H1 (cell line): ENCODE data around the gene ZNF385C. TPM values are rescaled to one million over a fixed set of nuclear protein-coding genes. Genes with fewer than 3 reads are reported as not detected.

Experiments
- CTCF ChIA-PET: fragments of 300-600 bp; sonication (Branson Sonifier 250); formaldehyde crosslinking; loops from one replicate; lab custom pipeline; 2021; ENCODE audit not compliant: partially characterized antibody; lab: Charles Lee
- POLR2A ChIA-PET: fragments of 300-600 bp; sonication (Branson Sonifier 250); formaldehyde crosslinking; loops from one replicate; lab custom pipeline; 2021; ENCODE audit warnings: inconsistent platforms; ENCODE audit not compliant: partially characterized antibody; lab: Charles Lee
- DNase-seq, 2 experiments: peaks; one replicate each; pipeline versions ENCODE4 v3.0.0 to v3.0.0-alpha.2; 2010 to 2022; ENCODE audit warnings: low spot score in 2 of 2, low read depth in 1 of 2, mixed read lengths in 1 of 2
- FAIRE-seq: peaks from 2 replicates; lab custom pipeline; 2011; peaks lifted over from hg19 to GRCh38; lab: Jason Lieb, UNC
- H2AFZ ChIP-seq: 2 replicates; pipeline ENCODE4 v1.8.1; 2012; ENCODE audit warnings: low read length, inconsistent platforms
- H2AK5ac ChIP-seq: 2 replicates; pipeline ENCODE4 v1.6.1; 2013; ENCODE audit warnings: low read depth, low read length
- H2BK120ac ChIP-seq: replicated peaks from 2 replicates; pipeline ENCODE3; 2013; ENCODE audit warnings: low read depth, low read length, inconsistent platforms
- H2BK12ac ChIP-seq: 2 replicates; pipeline ENCODE4 v1.6.1; 2013; ENCODE audit warnings: low read depth, low read length
- H2BK15ac ChIP-seq: 2 replicates; pipeline ENCODE4 v1.6.1; 2013; ENCODE audit warnings: low read length
- H2BK20ac ChIP-seq: 2 replicates; pipeline ENCODE4 v1.6.1; 2013; ENCODE audit warnings: low read length
- H2BK5ac ChIP-seq: 2 replicates; pipeline ENCODE4 v1.6.1; 2013; ENCODE audit warnings: low read depth, low read length
- H3K14ac ChIP-seq: 2 replicates; pipeline ENCODE4 v1.6.1; 2013; ENCODE audit warnings: inconsistent platforms; ENCODE audit not compliant: insufficient read length
- H3K18ac ChIP-seq: 2 replicates; pipeline ENCODE4 v1.6.1; 2013; ENCODE audit warnings: low read length; ENCODE audit errors: extremely low read depth
- H3K23ac ChIP-seq: 2 replicates; pipeline ENCODE4 v1.6.1; 2013; ENCODE audit warnings: inconsistent platforms; ENCODE audit not compliant: insufficient read length
- H3K23me2 ChIP-seq: 2 replicates; pipeline ENCODE4 v1.6.1; 2013; ENCODE audit warnings: low read depth, low read length
- H3K27ac ChIP-seq: 2 replicates; pipeline ENCODE4 v1.6.1; 2011; ENCODE audit warnings: low read depth, low read length, inconsistent platforms
- H3K27me3 ChIP-seq, 4 experiments: replicated peaks in 1 of 4; 1 replicate in 1 of 4; 2 replicates in 3 of 4; pipeline versions ENCODE4 v1.6.1 to v1.8.1; 2011 to 2013; ENCODE audit warnings: low read length in 3 of 4, mild to moderate bottlenecking in 3 of 4, inconsistent platforms in 2 of 4, mixed read lengths in 2 of 4, moderate library complexity in 1 of 4; ENCODE audit not compliant: control insufficient read depth in 3 of 4, insufficient read depth in 3 of 4; ENCODE audit errors: extremely low read depth in 1 of 4
- H3K36me3 ChIP-seq, 4 experiments: 2 replicates each; pipeline versions ENCODE4 v1.6.1 to v1.8.1; 2011 to 2013; ENCODE audit warnings: mild to moderate bottlenecking in 4 of 4, low read length in 3 of 4, moderate library complexity in 2 of 4, control low read depth in 1 of 4, inconsistent platforms in 1 of 4; ENCODE audit not compliant: insufficient read depth in 4 of 4, control insufficient read depth in 2 of 4
- H3K4ac ChIP-seq: replicated peaks from 2 replicates; pipeline ENCODE3; 2013; ENCODE audit warnings: low read length, low read depth, mixed read lengths, inconsistent platforms; ENCODE audit not compliant: insufficient read length
- H3K4me1 ChIP-seq, 4 experiments: replicated peaks in 1 of 4; 1 replicate in 1 of 4; 2 replicates in 3 of 4; pipeline versions ENCODE4 v1.6.1 to v1.8.1; 2011 to 2013; ENCODE audit warnings: low read length in 3 of 4, inconsistent platforms in 2 of 4, mixed read lengths in 1 of 4; ENCODE audit not compliant: insufficient read depth in 4 of 4, control insufficient read depth in 3 of 4
- H3K4me2 ChIP-seq, 2 experiments: 2 replicates each; pipeline versions ENCODE4 v1.6.1 to v1.8.1; 2011 to 2013; ENCODE audit warnings: low read depth in 2 of 2, low read length in 2 of 2, control low read depth in 1 of 2, inconsistent platforms in 1 of 2, mild to moderate bottlenecking in 1 of 2; ENCODE audit not compliant: insufficient read depth in 1 of 2
- H3K4me3 ChIP-seq, 4 experiments: fragments of 200-600, 300-600 bp in 1 of 4; sonication (generic), shearing (Covaris generic), sonication (Bioruptor Twin) in 1 of 4; 2 replicates each; pipeline versions ENCODE4 v1.5.1 to v1.8.1; 2011 to 2016; ENCODE audit warnings: low read length in 4 of 4, low read depth in 3 of 4, control low read depth in 2 of 4, inconsistent platforms in 2 of 4, mild to moderate bottlenecking in 2 of 4, mixed read lengths in 1 of 4, moderate library complexity in 1 of 4; ENCODE audit not compliant: insufficient read depth in 2 of 4; ENCODE audit errors: extremely low read depth in 1 of 4
- H3K56ac ChIP-seq: replicated peaks from 2 replicates; pipeline ENCODE3; 2013; ENCODE audit warnings: low read depth, mild to moderate bottlenecking, mixed read lengths, low read length, inconsistent platforms; ENCODE audit not compliant: insufficient read length
- H3K79me1 ChIP-seq: 2 replicates; pipeline ENCODE4 v1.6.1; 2013; ENCODE audit warnings: low read depth, low read length, control low read depth
- H3K79me2 ChIP-seq, 2 experiments: 2 replicates each; pipeline versions ENCODE4 v1.6.1 to v1.8.1; 2012 to 2013; ENCODE audit warnings: low read length in 2 of 2, mild to moderate bottlenecking in 2 of 2, inconsistent platforms in 1 of 2; ENCODE audit not compliant: insufficient read depth in 2 of 2, control insufficient read depth in 1 of 2
- H3K9ac ChIP-seq, 4 experiments: replicated peaks in 1 of 4; 1 replicate in 1 of 4; 2 replicates in 3 of 4; pipeline versions ENCODE4 v1.6.1 to v1.8.1; 2011 to 2013; ENCODE audit warnings: low read depth in 3 of 4, low read length in 3 of 4, control low read depth in 2 of 4, mild to moderate bottlenecking in 2 of 4, moderate library complexity in 2 of 4, inconsistent platforms in 1 of 4; ENCODE audit errors: extremely low read depth in 1 of 4
- H3K9me3 ChIP-seq, 2 experiments: 2 replicates each; pipeline versions ENCODE4 v1.6.1 to v1.8.1; 2012 to 2013; ENCODE audit warnings: mild to moderate bottlenecking in 2 of 2, moderate library complexity in 2 of 2, control low read depth in 1 of 2, inconsistent platforms in 1 of 2, low read depth in 1 of 2, low read length in 1 of 2, mixed read lengths in 1 of 2; ENCODE audit not compliant: insufficient read depth in 2 of 2
- H4K20me1 ChIP-seq, 2 experiments: replicated peaks in 1 of 2; 2 replicates each; pipeline versions ENCODE3 to v1.8.1; 2011 to 2013; ENCODE audit warnings: inconsistent platforms in 2 of 2, low read length in 2 of 2, mild to moderate bottlenecking in 1 of 2; ENCODE audit not compliant: insufficient read depth in 2 of 2, control insufficient read depth in 1 of 2
- H4K5ac ChIP-seq: 2 replicates; pipeline ENCODE4 v1.6.1; 2013; ENCODE audit warnings: low read length, low read depth, mixed read lengths, inconsistent platforms; ENCODE audit not compliant: insufficient read length
- H4K8ac ChIP-seq: 2 replicates; pipeline ENCODE4 v1.8.0; 2013; ENCODE audit warnings: mild to moderate bottlenecking, moderate library complexity, low read length, inconsistent platforms; ENCODE audit not compliant: insufficient read depth; ENCODE audit errors: extremely low read depth
- H4K91ac ChIP-seq: replicated peaks from 2 replicates; pipeline ENCODE3; 2013; ENCODE audit warnings: low read length, mixed read lengths, inconsistent platforms; ENCODE audit not compliant: insufficient read length
- BRCA1 ChIP-seq: IDR thresholded peaks from 2 replicates; pipeline ENCODE4 v1.6.1; 2012; ENCODE audit warnings: low read depth, low read length, improper control_type of control experiment
- CREB1 ChIP-seq: IDR thresholded peaks from 2 replicates; pipeline ENCODE4 v1.6.1; 2012; ENCODE audit warnings: inconsistent platforms
- EGR1 ChIP-seq: IDR thresholded peaks from 2 replicates; pipeline ENCODE4 v1.6.1; 2011; ENCODE audit warnings: low read depth, low read length, borderline replicate concordance
- GABPA ChIP-seq: IDR thresholded peaks from 2 replicates; pipeline ENCODE4 v1.6.1; 2011; ENCODE audit warnings: mild to moderate bottlenecking, low read length, moderate library complexity, borderline replicate concordance; ENCODE audit not compliant: insufficient read depth
- JUN ChIP-seq: IDR thresholded peaks from 2 replicates; pipeline ENCODE4 v1.6.1; 2011; ENCODE audit warnings: low read depth, mild to moderate bottlenecking, improper control_type of control experiment, low read length
- RNF2 ChIP-seq: fragments of 200-900, 300-1000 bp; sonication (generic); IDR thresholded peaks from 2 replicates; pipeline ENCODE4 v1.7.1; 2016; ENCODE audit warnings: borderline replicate concordance, low read depth, mild to moderate bottlenecking, antibody characterized with exemption, low read length; ENCODE audit not compliant: poor library complexity, severe bottlenecking; ENCODE audit errors: missing control alignments
- SP4 ChIP-seq: IDR thresholded peaks from 2 replicates; pipeline ENCODE4 v1.6.1; 2012; ENCODE audit warnings: low read length, inconsistent platforms
- WGBS, 2 experiments: shearing (Covaris generic) in 1 of 2; methylation state at CpG; one replicate each; pipeline versions ENCODE4 v1.1.6 to v1.1.7; 2013 to 2015; ENCODE audit warnings: low lambda C conversion rate in 2 of 2, mixed read lengths in 2 of 2, inconsistent platforms in 1 of 2, low coverage in 1 of 2, missing lambda C conversion rate in 1 of 2; ENCODE audit not compliant: insufficient replicate concordance in 2 of 2, insufficient coverage in 1 of 2, insufficient read length in 1 of 2; ENCODE audit errors: extremely low coverage in 1 of 2, missing lambda C conversion rate in 1 of 2; 5-methylcytosine and 5-hydroxymethylcytosine counted together
- polyA plus RNA-seq, 7 experiments: library from polyadenylated mRNA; depleted of rRNA in 3 of 7; stranded (reverse) in 5 of 7; unstranded in 2 of 7; fragments of >200 nt in 5 of 7; fragments of 200-250 nt in 2 of 7; gene quantifications; 1 replicate in 5 of 7; 2 replicates in 1 of 7; 4 replicates in 1 of 7; pipeline versions ENCODE4 v1.2.1 to v1.2.3, GENCODE V29; 2011 to 2013; ENCODE audit warnings: missing spikeins in 2 of 7, mixed read lengths in 2 of 7
- total RNA-seq: library from RNA; stranded (reverse); fragmentation: NEBNext Ultra II Directional; extraction: Animal tissue kit (Norgen Biotek cat#: 25700); gene quantifications from 2 replicates; pipeline ENCODE4 v1.2.1, GENCODE V29; 2021

ZNF385C gene
- total and polyA plus RNA-seq, 2 of the 8 experiments (the other 6 are each of a cell fraction or from before 2014, with no cell fraction given) = 3.9 to 6.1 TPM

- Histone ChIP-seq H4K5ac (no peak overlapping the region), H3K23ac (no peak overlapping the region), H4K91ac (no peak overlapping the region), H3K56ac (no peak overlapping the region), H3K4me2 (peak overlapping the region; percentile 67 to 83), H3K36me3 (no peaks in the 10 kb centered on the region), H3K14ac (no peak overlapping the region), H2BK5ac (no peak overlapping the region), H3K23me2 (peaks cover 4% of the 10 kb centered on the region), H4K8ac (peak overlapping the region; percentile 62; the same call in 1 of the 2 replicates), H3K4me1 (peaks cover 0 to 8% (median 4%) of the 10 kb centered on the region in 4 experiments; a peak in 4 of 7 replicates), H2BK15ac (no peak overlapping the region), H2BK12ac (no peak overlapping the region), H3K4me3 (peak overlapping the region; percentile 52 to 88 (median 57); a peak in 7 of 8 replicates), H2AFZ (no peak overlapping the region), H3K79me2 (no peaks in the 10 kb centered on the region), H4K20me1 (no peaks in the 10 kb centered on the region), H3K9me3 (no peaks in the 10 kb centered on the region), H3K4ac (peak overlapping the region; percentile 23), H2BK20ac (no peak overlapping the region), H3K9ac (no peak overlapping the region), H3K27me3 (no peaks in the 10 kb centered on the region; a peak in 2 of 7 replicates), H2AK5ac (no peak overlapping the region), H3K27ac (no peak overlapping the region), H2BK120ac (no peak overlapping the region), H3K18ac (no peak overlapping the region; the same call in 1 of the 2 replicates), H3K79me1 (no peaks in the 10 kb centered on the region)
- FAIRE-seq = no peak
- 19% methylated on average over 3 of the region's 3 CpGs; no CpG with 5 or more reads in 1 of the 2 experiments for WGBS, 2 experiments
- POLR2A ChIA-PET = interaction anchor here (0.6 to 2.4 kb wide), 9 partner anchors 9 to 100 kb away, joined by 3 to 7 read pairs (median 3); partner anchors contain the start of genes DNAJC7, KAT2A and ZNF385C
- no peak for TF ChIP-seq BRCA1
- no peak for TF ChIP-seq RNF2
- no peak for TF ChIP-seq CREB1
- no peak for TF ChIP-seq JUN
- TF ChIP-seq GABPA = no peak
- TF ChIP-seq EGR1 = no peak
- no peak for TF ChIP-seq SP4
- DNase-seq = no peak
- CTCF ChIA-PET = interaction anchor here (0.5 to 4.3 kb wide), 24 partner anchors 9 to 213 kb away, joined by 3 to 30 read pairs (median 5); partner anchors contain the start of genes C17orf113 and ZNF385C
Observed at GRCh38 chr17:42071810-42072209, 26.5 kb downstream of the ZNF385C start.
